Astrocyte of the hippocampus (primary cell): ENCODE results near the gene RFT1.

ENCODE experiments used
- DNase-seq: peaks from one replicate; pipeline ENCODE4 v3.0.0; 2011; ENCODE audit warnings: low read depth, low spot score

The RFT1 gene, protein sequence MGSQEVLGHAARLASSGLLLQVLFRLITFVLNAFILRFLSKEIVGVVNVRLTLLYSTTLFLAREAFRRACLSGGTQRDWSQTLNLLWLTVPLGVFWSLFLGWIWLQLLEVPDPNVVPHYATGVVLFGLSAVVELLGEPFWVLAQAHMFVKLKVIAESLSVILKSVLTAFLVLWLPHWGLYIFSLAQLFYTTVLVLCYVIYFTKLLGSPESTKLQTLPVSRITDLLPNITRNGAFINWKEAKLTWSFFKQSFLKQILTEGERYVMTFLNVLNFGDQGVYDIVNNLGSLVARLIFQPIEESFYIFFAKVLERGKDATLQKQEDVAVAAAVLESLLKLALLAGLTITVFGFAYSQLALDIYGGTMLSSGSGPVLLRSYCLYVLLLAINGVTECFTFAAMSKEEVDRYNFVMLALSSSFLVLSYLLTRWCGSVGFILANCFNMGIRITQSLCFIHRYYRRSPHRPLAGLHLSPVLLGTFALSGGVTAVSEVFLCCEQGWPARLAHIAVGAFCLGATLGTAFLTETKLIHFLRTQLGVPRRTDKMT

DNA sequence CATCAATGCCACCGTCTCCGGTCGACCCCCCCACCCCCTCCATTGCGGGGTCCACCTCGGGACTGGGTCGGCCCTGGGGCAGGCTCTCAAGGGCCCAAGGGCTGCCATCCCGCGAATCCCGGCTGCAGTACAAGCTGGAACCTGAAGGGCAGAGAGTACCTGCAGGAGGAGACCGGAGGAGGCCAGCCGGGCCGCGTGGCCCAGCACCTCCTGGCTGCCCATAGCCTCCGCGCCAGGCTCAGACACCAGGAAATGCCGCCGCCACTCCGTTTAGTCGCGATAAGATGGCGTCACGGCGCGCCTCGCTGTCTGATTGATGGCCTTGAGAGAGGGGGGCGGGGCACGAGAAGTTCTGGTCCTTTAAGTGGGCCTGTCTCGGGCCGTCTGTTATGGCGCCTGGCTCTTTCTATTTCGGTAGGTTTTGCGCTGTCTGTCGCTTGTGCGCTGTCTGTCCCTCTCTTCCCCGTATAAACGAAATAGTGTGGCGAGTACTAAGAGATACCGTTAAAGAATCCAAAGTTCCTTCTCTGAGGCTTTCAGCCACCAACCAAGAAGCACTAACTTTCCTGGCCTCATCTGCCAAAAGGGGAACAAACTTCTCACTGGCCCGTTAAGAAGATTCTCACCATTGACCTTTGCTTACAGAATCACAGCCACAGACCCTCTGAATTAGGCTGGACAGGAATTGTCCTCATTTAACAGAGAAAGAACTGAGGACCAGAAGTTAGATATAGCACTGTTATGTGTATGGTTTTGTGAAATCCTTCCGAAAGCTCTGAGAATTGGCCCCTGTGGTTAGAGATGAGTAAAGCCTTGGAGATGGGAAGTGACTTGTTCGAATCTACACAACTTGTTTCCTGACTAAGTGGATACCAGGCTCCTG, at the start of gene RFT1:
RFT1 (minus strand) TSS at position 257 of the 883 bp plus-strand sequence; CDS start at position 222, 35 bp downstream.
- DNase-seq: peak; percentile 98

- no peak for DNase-seq
Measured at GRCh38 chr3:53179580-53179979, 49.3 kb upstream of the RFT1 start.

- DNase-seq: no peak
Measured at GRCh38 chr3:53178246-53178645, 48.0 kb upstream of the RFT1 start.

- no peak for DNase-seq
Measured at GRCh38 chr3:53175613-53176540, 45.6 kb upstream of the RFT1 start.

- no peak for DNase-seq
Measured at GRCh38 chr3:53174346-53175250, 44.4 kb upstream of the RFT1 start.

- no peak for DNase-seq
Measured at GRCh38 chr3:53173107-53173506, 42.9 kb upstream of the RFT1 start.

DNA sequence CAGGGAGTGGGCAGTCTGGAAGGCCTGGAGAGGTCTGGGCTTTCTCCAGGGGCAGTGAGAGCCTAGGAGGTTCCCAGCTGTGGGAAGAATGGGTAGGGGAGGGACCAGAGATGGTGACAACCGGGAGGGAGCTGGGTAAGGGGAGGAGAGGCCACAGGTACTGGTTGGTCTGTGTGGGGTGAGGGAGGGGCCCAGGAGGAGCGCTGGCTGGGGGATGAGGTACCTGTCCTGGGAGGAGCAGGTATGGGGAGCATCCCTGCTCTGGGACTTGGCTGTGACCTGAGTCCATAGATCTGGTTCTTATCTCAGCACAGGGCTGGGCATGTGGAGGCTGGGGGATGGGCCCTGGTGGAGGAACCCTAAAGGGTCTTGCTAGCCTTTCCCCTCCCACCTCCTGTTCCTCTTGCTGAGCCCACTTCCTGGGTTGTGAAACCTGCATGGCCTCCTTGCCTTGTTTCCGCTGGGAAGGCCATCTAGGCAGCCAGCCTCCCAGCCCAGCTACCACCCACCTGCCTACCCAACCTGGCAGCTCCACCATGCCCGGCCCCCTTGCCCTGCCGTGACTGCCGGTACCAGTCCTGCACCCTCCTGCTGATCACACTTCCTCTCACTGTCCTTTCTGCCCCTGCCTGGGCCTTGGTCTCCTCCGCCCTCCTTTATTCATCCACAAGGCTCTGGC, 41.7 kb upstream of the RFT1 start:
- DNase-seq: no peak

DNA sequence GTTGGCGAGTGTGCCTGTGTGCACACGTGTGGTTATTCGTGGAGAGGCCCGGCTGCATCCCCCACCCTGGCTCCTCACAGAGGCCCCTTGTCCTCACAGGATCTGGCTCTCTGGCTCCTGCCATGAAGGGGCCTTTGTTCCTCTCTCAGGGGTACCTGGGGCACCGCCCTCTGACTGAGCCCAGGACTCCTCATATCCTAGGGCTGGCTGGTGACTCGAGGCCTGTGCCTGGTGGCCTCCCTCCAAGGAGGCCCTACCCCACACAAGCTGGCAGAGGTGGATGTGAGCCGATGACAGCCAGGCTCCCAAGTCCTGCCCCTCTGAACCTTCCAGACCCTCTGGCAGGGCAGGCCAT, 40.8 kb upstream of the RFT1 start:
- no peak for DNase-seq

DNA sequence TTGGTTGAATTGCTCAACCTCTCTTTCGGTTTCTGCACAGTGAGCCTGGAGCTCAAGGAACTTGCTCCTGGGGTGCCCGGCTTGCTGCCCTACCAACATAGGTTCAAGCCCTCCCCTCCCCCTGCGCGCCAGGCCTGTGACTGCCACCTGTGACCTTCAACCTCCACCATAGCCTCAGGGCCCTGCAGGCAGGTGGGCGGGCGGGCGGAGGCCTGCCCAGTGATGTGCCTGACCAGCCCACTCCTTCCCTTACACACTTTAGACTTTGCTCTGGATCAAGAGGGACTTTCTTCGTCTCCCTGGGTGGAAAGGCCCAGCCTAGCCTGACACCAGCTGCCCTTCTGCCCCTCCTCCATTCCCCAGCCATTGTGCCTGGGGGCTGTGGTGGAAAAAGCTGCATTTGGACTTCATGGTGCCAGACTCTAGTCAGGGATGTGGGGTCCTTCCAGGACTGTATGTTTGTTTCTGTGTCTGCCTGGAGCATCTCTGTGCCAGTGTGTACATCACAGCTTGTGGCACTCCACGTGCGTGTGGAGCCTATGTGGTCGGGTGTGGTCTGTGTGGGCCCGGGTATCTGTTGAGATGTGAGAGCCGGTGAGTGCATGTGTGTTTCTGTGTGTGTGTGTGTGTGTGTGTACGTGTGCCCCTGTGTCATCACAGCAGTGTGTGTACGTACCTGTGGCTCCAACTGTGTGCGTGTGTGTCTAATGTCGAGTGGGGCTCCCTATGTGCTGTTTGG, 40.3 kb upstream of the RFT1 start:
- DNase-seq: no peak

GRCh38 chr3:53169832-53170324, 39.6 kb upstream of the RFT1 start:
- no peak for DNase-seq

DNA sequence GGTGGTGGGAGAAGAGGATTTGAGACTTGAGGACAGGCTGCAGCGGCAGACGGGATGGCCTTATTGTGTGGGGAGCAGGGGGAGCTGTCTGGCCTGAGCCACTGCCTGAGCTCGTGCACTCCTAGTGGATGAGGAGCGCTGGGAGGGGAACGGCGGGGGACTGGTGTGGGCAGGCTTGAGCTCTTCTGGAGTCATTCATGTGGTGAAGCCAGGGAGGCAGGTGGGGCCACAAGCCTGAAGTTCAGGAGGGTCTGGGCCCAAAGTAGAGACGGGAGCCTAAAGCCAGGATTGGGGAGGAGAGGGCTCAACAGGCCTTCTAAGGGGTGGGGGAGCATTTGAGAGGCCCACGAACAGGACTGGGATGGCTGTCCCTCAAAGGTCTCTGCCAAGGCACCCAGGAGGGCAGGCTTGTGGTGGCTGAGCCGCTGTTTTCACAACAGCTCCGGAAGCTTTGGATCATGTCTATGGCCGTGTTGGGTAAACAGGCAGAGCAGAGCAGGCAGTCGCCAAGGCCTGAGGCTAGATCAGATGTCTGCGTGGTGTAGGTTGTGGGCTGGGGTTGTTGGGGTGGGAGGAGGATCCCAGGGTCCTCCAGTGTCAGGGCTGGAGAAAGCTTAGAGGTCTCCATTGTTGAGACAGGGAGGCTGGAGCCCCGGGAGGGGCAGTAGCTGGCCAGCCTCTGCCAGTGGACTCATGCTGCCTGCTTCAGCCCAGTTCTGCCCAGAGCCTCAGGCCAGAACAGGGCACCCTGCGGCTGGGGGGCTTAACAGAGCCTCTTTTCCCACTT, 39.0 kb upstream of the RFT1 start:
- DNase-seq: no peak

DNA sequence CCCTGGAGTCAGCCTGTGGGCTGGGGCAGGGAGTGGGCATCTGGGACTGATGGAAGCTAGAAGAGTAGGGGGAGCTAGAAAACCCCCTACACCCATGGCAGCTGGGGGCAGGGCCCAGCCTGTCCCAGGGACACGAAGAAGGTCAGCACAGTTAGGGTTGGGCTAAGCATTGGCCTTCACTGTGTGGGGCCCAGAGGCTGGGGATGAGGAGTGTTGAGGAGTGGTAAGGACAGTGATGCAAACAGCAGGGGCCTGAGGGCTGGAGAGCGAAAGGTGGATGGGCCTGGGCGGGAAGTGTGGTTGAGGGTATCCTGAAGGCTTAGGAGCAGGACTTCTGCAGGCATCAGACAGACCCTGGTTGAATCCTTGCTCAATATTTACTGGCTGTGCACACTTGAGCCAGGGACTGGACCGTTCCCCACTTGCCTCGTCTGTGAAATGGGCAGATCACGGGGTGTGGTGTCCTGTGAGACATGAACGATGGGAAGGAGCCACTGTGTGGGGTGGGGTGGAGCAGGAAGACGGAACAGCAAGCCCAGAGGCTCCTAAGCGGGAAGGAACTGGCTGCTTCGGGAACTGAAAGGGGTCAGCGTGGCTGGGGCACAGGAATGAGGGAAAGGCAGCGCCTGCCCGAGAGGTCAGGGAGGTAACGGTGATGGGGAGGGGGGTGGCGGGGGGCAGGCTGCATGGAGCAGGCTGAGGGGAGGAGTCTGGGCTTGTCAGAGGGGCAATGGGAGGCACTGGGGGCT, 38.1 kb upstream of the RFT1 start:
- no peak for DNase-seq

DNA sequence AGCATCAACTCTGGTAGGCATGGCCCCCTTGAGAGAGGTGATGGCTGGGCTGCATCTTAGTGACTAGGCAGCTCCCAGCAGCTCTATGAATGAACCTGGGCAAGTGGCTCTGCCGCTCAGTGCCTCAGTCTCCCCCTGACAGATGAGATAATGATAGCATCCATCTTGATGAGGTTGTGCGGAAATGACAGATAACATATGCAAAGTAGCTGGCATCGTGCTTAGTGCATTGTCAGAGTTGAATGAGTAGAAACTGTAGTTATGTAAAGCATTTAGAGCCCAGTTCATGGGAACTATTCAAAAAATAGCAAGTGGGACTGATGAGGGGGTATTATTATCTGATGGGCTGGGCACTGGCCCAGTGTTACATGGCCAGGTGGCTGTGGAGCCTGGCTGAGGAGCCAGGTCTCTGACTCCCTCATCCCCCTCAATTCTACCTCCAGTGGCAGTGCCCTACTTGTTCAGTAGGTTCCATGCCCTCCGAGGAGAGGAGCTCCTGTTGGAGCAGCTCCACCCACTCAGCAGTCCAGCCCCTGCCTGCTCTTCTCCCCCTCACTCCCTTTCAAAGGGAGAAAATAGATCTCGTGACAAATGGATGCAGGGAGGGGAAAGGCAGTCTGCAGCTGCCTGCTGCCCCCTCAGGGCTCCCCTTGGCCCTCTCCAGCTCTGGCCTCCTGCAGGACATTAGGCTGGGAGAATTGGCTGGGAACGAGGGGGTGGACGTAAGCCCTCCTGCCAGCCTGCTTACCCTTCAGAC, 37.4 kb upstream of the RFT1 start:
- DNase-seq: no peak

DNA sequence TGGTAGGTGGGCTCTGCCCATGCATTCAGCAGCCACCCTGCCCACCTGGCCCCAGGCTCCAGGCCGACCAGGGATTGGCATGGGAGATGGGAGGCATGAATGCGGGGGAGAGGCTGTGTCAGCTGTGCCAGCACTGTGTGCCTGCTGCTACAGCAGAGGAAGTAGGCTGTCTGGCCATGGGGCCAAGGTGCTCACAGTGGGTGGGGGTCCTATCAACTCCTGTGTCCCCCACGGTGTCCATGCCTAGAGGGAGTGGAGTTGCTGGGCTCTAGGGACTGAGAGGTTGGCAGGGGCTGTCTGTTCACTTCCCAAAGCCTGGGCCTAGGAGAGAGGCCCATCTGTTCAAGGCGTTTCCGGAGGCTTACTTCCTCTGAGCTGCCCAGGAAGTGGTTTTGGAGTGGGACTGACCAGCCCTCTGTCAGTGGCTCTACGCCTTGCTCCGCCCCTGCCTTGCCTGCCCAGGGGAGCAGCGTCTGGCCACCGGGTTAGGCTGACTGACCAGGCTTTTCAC, 36.6 kb upstream of the RFT1 start:
- peak; percentile 43 for DNase-seq

DNA sequence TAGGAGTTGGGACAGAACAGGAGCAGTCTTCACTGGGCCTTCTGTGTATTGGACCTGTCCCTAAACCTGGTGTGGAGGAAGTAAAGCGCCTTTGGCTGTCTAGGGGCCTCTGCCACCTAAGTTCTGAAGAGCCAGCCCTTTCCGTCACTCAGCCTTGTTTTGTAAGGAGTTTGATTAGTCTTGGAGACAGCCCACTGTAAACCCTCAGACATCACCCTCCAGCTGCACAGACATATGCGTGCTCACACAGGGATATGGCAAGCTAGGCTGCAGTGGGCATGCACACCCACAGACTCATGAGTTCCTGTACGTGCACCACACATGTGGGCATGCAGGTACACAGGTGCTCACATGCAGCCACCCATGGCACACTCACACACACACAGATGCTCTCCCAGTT, 36.0 kb upstream of the RFT1 start:
- DNase-seq: no peak

GRCh38 chr3:53164911-53165310, 34.7 kb upstream of the RFT1 start:
- no peak for DNase-seq
